ENCODE data around the gene FURIN.
A peak's percentile ranks its signal among the peaks of the same experiment; 100 is the strongest.

FURIN gene

GRCh38 chr15:90864507-90864906 is 3.9 kb upstream of the FURIN start:
- H3K9me3 Mint-ChIP-seq: no peaks in the 10 kb centered on the region
- no peak for TF ChIP-seq CTCF (IDR thresholded peaks at IDR 0.05; ENCODE audit: unreplicated experiment in 3 of 3)
- H3K27me3 Mint-ChIP-seq (ENCODE audit: low read depth): peaks cover 17% of the 10 kb centered on the region
- H3K4me3 Mint-ChIP-seq: no peak overlapping the region
- no peaks in the 10 kb centered on the region for H3K36me3 Mint-ChIP-seq (ENCODE audit: low read depth)
- H3K4me1 Mint-ChIP-seq: peaks cover 12% of the 10 kb centered on the region
- H3K27ac Mint-ChIP-seq: no peak overlapping the region

GRCh38 chr15:90865702-90866101 is 2.7 kb upstream of the FURIN start:
- H3K27ac Mint-ChIP-seq: no peak overlapping the region
- no peak for TF ChIP-seq CTCF (IDR thresholded peaks at IDR 0.05; ENCODE audit: unreplicated experiment in 3 of 3)
- H3K9me3 Mint-ChIP-seq: no peaks in the 10 kb centered on the region
- H3K4me1 Mint-ChIP-seq: peaks cover 24% of the 10 kb centered on the region
- H3K4me3 Mint-ChIP-seq: no peak overlapping the region
- peaks cover 17% of the 10 kb centered on the region for H3K27me3 Mint-ChIP-seq (ENCODE audit: low read depth)
- no peaks in the 10 kb centered on the region for H3K36me3 Mint-ChIP-seq (ENCODE audit: low read depth)

GRCh38 chr15:90866161-90866715 is 2.1 kb upstream of the FURIN start:
- Mint-ChIP-seq H3K9me3 (no peaks in the 10 kb centered on the region), H3K4me3 (no peak overlapping the region), H3K27ac (no peak overlapping the region), H3K36me3 (ENCODE audit: low read depth) (no peaks in the 10 kb centered on the region), H3K4me1 (peaks cover 27% of the 10 kb centered on the region), H3K27me3 (ENCODE audit: low read depth) (peaks cover 17% of the 10 kb centered on the region)
- TF ChIP-seq CTCF (IDR thresholded peaks at IDR 0.05; ENCODE audit: unreplicated experiment in 3 of 3): no peak

GRCh38 chr15:90866800-90867199 is 1.6 kb upstream of the FURIN start:
- H3K9me3 Mint-ChIP-seq: no peaks in the 10 kb centered on the region
- no peak for TF ChIP-seq CTCF (IDR thresholded peaks at IDR 0.05; ENCODE audit: unreplicated experiment in 3 of 3)
- H3K4me1 Mint-ChIP-seq: peaks cover 27% of the 10 kb centered on the region
- no peaks in the 10 kb centered on the region for H3K36me3 Mint-ChIP-seq (ENCODE audit: low read depth)
- H3K27ac Mint-ChIP-seq: no peak overlapping the region
- no peak overlapping the region for H3K4me3 Mint-ChIP-seq
- peaks cover 17% of the 10 kb centered on the region for H3K27me3 Mint-ChIP-seq (ENCODE audit: low read depth)

- Mint-ChIP-seq H3K4me1 (peaks cover 47% of the 10 kb centered on the region), H3K9me3 (no peaks in the 10 kb centered on the region), H3K27ac (peak overlapping the region in 2 of 3 experiments; percentile 80 to 96), H3K36me3 (ENCODE audit: low read depth) (no peaks in the 10 kb centered on the region), H3K27me3 (ENCODE audit: low read depth) (peaks cover 14% of the 10 kb centered on the region), H3K4me3 (peak overlapping the region; percentile 84 to 93 (median 91))
- no peak for TF ChIP-seq CTCF (IDR thresholded peaks at IDR 0.05; ENCODE audit: unreplicated experiment in 3 of 3)
Measured at GRCh38 chr15:90869140-90869541, 753 bp downstream of the FURIN start.

- Mint-ChIP-seq H3K36me3 (ENCODE audit: low read depth) (no peaks in the 10 kb centered on the region), H3K27ac (peak overlapping the region; percentile 84 to 96 (median 96)), H3K4me3 (peak overlapping the region; percentile 84 to 93 (median 91)), H3K4me1 (peaks cover 47% of the 10 kb centered on the region), H3K27me3 (ENCODE audit: low read depth) (peaks cover 14% of the 10 kb centered on the region), H3K9me3 (no peaks in the 10 kb centered on the region)
- TF ChIP-seq CTCF (IDR thresholded peaks at IDR 0.05; ENCODE audit: unreplicated experiment in 3 of 3): no peak
Measured at GRCh38 chr15:90869601-90870353, 1.4 kb downstream of the FURIN start.

Measured in nephron (organoid).